Measurements from ENCODE around the gene ZNF205.
"Not testable (repeated sequence)": the region's sequence is repeated elsewhere in the genome, so short reads cannot be mapped to it uniquely, and the experiment has no call there.

The ZNF205 gene

DNA sequence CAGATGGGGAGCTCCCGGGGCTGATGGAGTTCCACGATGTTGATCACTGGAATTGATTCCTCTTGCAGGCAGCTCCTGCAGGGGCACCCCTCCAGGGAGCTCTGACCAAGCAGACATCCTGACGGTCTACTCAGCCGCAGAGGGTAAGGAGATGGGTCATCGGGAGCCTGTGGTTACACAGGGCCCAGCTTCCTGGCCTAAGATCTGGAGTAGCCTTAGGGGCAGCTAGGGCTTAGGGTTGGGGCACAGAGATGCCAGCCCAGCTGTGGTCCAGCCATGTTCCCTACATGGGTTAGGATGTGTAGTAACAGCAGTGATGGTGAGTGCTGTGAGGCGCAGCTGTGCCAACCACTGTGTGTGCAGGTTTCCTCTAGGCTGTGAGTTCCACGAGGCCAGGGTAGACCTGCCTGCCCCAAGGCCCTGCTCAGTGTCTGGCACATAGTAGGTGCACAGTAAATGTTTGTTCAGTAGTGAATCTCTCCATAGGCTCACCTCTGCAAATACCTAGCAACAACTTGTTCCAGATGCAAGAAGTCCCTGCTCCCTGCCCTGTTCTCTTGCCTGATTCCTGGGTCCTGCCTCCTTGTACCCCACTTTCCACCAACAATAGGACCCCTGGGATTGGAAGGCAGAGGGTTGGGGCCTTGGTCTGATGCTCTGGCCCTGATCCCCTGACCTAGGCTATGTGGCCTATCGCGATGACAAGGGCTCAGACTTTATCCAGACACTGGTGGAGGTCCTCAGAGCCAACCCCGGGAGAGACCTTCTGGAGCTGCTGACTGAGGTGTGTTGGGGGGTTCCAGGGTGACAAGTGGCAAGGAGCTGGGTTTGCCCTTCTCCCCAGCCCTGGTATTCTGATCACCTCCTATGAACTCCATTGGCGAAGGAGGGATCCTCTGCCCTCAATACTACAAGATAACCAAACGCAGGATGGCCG, 36.1 kb downstream of the ZNF205 start:
- DNase-seq (ENCODE audit: low spot score), result no peak

DNA sequence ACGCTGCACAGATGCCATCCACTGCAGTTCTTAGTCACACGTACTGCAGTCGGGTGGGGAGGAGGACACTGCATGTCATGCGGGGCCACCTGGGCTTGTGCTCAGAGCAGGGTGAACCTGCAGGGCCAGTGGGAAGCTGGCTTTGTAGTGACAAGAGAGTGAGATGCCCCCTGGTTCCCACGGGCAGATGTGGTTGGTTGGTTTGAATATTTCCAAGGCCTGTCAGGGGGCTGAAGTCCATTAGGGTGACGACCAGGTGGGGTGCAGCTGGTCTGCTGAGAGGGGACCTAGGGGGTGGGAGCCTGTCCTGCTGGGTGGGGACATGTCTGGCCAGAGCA, 36.8 kb downstream of the ZNF205 start:
- DNase-seq (ENCODE audit: low spot score), result no peak

DNA sequence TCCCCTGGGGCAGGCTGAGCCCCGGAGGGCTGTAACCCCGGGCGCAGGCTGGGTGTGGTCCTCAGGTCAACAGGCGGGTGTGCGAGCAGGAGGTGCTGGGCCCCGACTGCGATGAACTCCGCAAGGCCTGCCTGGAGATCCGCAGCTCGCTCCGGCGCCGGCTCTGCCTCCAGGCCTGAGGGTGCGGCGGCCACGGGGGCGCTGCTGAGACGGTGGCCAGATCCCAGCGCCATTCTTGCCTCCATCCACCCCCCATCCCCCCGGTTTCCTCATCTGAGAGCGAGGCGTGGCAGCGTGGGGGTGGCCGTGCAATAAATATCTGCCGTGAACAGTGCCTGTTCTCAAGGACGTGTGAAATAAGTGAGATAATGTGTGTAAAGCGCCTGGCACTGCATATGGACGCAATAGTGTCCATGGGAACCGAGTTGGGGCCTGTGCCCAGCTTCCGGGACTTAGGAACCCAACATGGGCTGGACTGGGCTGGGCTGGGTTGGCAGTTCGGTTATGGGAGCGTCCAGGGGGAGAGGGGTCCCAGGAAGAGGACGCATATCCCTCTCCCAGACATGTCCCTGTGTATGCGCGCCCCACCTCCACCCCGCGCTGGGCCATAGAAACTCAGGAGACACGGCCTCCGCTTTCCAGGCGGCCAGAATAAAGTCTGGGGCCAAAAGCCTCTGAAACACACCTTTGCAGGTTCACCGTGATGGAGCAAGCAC, 37.4 kb downstream of the ZNF205 start:
- DNase-seq (ENCODE audit: low spot score), result peak; percentile 87

DNA sequence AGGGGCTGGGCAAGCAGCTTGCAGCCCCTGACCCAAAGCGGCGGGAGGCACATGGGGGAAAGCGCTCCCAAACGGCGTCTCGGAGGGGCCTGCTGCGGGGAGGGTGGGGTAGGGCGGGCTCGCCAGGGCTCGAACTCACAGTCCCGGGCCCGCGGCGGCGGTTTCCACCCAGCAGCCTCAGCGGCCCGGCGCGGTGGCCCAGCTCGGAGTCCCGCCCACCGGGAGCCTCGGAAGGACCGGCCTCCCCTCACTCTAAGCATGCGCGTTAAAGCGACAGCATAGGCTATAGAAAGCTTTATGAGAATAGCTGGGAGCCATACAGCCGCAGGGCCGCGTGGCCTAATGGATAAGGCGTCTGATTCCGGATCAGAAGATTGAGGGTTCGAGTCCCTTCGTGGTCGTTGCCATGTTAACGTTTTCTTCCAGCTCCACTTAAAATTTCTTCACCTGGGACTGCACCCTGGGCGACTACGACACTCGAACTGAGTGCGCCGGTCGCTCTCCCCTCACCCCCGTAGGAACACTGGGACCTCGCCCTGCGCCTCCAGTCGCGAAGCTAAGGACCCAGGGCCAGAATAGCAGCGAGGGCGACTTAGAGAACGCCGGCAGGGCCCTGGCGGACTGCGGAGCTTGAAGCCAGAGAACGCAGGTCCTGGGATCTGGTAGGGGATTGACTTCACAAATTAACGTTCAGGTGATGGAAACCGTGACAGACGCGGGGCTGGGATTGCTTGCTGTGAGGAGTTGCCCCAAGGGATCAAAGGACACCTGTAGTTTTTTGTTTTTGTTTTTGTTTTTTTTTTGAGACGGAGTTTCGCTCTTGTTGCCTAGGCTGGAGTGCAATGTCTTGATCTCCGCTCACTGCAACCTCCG, 38.2 kb downstream of the ZNF205 start:
- DNase-seq (ENCODE audit: low spot score), result peak; percentile 99

DNA sequence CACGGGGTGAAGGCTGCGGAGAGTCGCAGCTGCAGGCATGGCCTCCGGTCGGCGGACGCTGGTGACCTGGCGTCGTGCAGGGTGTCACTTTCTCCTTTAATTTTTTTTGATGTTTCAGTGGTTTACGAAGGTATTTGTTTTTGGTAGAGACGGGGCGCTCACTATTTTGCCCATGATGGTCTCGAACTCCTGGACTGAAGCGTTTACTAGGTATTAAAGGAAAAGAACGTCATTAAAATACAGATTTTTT, 39.6 kb downstream of the ZNF205 start:
- DNase-seq (ENCODE audit: low spot score), result no peak

DNA sequence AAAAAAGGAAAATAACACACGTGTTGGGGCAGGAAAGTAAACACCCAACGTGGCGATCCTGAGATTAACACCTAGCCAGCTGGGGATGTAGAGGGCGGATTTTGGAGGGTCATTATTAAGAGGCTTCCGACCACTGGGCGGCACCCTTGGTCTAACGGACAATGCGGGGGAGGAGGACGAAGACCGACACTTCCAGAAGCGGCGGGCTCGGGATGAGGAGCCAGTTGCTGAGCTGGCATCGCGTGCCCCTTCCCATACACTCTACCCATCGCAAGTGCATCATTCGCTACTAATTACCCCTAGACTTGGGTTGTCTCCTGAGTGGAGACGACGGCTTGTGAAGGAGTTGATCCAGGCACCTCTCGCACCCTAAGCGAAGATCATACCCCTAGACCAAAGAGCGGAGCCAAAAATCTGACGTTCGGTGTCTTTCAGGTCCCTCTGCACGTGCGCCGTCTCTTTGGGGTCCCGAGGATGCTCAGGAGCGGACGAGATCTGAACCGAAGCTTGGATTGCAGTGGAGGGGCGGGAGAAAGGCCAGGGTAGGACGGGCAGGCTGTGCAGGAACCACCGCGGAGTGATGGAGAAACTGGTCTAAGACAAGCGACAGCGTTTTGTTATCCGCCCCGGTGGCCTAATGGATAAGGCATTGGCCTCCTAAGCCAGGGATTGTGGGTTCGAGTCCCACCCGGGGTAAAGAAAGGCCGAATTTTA, 40.0 kb downstream of the ZNF205 start:
- DNase-seq (ENCODE audit: low spot score), result peak; percentile 98

DNA sequence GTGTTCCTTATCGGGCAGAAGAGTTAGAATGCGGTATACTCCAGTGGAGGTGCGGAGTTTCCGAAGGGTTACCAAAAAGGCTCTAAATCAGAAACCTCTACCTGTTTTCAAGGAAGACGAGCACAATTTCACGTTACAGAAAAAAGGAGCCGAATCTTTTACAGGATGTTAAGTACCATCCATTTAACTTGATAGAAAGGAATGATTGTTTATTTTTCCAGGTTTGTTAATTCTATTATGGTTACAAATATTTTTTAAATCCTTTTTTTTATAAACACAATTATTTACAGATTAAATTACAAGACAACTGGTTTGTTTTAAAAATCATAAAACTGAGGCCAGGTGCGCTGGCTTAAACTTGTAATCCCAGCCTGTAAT, 40.6 kb downstream of the ZNF205 start:
- no peak for DNase-seq (ENCODE audit: low spot score)

DNA sequence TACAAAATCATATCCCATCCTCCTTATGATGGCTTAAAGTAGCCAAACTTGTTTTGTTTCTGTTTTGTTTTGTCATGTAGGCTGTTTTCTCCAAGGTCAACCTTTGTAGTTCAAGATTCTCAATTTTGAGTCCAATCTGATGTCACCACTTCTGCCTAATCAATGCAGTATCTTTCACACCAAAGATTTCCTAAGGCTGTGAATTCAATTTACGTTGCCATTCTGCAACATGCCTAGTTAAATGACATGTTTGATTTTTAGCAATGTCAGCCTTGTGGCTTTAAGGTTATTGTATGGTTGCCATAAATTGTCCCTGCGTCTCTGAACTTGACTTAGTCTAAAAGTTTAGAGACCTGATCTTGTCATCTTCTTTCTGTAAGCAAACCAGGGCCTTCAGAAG, 42.8 kb downstream of the ZNF205 start:
- DNase-seq (ENCODE audit: low spot score), result no peak

DNA sequence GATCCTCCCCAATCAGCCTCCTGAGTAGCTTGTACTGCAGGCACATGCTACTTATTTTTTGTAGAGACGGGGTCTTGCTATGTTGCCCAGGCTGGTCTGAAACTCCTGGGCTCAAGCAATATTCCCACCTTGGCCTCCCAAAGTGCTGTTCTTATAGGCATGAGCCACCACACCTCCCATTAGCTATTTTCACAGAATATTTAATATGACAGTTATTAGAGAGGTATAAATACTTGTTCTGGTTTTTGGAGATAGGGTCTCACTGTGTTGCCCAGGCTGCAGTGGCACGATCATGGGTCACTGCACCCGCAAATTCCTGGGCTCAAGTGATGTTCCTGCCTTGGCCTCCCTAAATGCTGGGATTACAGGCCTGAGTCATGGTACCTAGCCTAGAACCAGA, 43.6 kb downstream of the ZNF205 start:
- DNase-seq (ENCODE audit: low spot score), result no peak

DNA sequence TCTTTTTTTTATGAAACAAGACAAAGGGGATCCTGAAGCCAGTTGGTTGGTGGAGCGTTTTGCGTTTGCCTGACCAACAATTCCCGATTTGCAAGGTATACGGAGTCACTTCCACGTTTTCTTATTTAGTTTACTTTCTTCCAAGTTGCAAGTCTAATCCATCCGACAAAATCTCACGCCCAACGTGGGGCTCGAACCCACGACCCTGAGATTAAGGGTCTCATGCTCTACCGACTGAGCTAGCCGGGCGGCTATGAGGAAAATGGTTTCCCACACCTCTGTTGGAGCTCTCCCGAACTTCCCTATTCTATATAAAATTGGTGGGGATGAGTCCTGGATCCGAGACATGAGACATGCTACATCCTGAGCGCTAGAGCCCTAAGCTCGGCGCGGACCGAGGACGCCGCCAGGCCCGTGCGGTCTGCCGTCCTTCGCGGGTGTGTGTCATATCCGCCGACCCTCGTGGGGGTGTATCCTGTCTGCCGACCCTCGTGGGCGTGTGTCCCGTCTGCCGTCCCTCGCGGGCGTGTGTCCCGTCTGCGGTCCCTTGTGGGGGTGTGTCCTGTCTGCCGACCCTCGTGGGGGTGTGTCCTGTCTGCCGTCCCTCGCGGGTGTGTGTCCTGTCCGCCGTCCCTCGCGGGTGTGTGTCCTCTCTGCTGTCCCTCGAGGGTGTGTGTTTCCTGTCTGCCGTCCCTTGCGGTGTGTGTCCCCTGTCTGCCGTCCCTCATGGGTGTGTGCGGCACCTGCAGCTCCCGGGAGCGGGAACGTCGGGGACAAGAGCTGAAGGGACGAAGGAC, 45.0 kb downstream of the ZNF205 start:
- peak; percentile 88 for DNase-seq (ENCODE audit: low spot score)

DNA sequence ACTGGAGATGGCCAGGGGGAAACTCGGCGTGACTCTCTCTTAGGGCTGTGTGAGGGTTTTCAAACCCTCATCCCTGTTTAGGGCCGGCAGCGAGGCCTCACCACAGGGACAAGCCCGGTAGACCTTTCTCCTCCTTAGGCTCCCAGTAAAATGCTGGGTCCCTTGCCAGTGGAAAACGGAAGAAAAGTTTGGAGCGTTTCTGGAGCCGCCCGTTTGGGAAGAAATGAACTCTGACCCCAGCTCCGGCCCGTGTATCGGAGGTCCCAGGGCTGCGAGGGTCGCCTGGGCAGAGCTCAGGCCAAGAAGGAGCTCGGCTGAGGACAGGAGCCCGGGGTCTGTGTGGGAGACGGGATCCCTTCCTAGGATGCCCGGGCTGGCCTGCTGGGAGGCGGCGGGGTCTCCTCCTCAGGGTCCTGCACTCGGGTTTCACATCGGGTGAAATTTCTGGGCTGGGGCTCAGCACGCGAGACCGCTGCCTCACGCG, 45.7 kb downstream of the ZNF205 start:
- DNase-seq (ENCODE audit: low spot score), result no peak

DNA sequence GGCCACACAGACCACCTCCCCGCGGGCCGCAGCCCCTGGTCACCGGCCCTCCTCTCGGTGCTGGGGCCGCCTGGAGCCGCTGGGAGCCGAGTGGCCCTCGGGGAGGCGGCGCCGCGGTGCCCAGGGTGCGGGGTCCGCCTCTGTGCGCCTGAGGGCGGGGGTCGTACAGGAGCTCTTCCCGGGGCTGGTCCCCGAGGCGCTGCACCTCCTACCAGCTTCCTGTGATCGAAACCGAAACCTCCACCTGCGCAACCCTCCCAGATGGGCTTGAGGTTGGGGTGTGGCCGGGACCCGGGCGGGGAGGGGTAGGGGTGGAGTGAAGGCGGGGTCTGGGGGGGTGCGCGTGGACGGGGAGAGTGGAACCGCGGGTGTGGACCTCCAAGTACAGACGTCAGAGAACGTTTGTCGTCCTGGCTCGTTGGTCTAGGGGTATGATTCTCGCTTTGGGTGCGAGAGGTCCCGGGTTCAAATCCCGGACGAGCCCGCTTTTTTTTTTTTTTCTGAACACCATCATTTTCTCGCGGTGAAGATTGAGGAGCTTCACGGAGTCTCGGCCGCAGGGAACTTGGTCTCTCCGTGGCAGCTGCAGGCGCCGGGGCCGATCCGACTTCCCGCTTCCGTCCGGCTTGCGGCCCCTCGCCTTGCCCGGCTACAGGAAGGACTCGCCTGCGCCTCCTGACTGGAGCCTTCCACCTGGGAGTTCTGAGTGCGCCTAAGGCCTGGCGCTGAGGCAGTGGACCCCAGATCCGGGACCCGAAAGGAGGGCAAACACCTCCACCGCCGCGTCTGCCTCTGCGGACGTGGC, 46.3 kb downstream of the ZNF205 start:
- DNase-seq (ENCODE audit: low spot score), result peak; percentile 88

DNA sequence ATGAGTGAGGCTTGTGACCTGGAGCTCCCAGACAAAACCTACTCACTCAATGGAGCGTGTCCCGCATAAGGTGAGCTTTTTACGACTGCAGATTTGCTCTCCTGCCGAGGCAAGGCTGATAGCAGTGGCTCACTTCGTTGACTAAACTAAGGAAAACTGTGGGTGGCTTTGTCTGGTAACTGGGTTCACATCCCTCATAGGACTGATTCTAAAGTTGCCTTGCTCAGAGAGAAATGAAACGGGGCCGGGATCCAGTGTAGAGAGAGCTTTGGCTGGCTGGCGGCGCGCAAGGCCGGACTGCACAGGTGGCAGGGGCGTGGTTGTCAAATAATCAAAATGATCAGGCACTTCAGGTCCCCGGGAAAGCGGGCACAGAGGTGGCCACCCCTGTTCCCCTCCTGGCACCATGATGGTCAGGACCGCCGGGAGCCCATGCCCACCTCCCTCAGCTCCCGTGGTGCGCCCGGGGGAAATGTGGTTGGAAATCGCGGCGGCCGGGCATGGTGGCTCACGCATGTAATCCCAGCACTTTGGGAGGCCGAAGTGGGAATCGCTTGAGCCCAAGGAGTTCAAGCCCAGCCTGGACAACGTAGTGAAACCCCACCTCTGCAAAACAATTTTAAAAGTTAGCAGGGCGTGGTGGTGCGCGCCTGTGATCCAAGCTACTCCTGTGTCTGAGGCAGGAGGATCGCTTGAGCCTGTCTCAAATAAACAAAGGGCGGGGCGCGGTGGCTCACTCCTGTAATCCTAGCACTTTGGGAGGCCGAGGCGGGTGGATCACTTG, 49.0 kb downstream of the ZNF205 start:
- no peak for DNase-seq (ENCODE audit: low spot score)

DNA sequence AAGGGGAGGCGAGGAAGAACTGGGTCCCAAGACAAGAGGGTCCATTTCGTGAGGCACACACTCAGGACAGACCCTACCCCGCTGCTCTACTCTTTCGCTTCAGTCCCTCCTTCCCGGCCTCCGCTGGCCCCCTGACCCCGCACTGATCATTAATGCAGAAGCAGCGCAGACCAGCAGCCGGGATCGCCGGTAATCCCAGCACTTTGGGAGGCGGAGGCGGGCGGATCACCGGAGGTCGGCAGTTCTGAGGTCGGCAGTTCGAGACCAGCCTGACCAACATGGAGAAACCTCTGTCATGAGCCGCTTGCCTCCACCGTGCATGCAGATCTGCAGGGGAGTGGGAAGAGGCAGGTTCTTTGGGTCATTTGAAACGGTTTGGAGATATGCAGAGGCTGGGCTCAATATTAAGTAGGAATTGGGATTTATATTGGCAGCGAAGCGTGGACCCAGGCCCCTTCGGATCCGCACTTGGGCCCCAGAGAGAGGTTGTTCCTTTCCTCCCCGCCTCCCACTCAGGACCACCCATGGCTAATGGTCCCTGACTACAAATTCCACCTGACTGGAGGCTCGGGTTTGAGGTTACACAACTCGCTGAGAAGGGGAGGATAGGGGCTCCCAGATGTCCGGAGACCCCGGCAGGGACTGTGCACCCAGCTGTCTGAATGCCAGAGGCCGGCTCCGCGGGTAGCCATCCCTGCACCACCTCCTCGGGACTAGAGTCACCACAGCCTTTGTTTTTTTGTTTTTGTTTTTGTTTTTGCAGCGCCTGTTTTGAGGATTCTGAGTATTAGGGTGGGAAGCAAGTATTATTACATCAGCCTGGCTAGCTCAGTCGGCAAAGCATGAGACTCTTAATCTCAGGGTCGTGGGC, 52.0 kb downstream of the ZNF205 start:
- DNase-seq (ENCODE audit: low spot score), result peak; percentile 42

DNA sequence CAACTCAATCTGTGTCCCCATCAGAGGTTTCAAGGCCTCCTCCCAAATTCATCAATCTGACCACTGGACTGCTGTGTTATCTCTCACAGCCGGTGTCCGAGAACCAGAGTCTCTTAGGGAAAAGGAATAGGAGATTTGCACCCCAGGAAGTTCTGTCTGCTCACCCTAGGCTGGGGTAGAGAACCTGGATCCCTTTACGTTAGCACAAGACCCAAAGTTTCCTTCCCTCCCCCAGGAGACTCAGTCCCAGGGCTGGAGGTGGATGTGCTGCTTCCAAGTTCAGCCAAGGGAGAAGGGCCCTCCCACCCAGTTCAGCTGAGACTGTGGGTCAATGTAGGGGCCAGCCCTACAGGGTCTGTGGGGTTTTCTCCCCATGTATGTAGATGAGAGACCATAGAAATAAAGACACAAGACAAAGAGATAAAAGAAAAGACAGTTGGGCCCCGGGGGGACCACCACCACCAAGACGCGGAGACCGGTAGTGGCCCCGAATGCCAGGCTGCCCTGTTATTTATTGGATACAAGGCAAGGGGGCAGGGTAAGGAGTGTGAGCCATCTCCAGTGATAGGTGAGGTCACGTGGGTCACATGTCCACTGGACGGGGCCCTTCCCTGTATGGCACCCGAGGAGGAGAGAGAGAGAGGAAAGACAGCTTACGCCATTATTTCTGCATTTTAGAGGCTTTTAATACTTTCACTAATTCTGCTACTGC, 52.9 kb downstream of the ZNF205 start:
- no peak for DNase-seq (ENCODE audit: low spot score)

DNA sequence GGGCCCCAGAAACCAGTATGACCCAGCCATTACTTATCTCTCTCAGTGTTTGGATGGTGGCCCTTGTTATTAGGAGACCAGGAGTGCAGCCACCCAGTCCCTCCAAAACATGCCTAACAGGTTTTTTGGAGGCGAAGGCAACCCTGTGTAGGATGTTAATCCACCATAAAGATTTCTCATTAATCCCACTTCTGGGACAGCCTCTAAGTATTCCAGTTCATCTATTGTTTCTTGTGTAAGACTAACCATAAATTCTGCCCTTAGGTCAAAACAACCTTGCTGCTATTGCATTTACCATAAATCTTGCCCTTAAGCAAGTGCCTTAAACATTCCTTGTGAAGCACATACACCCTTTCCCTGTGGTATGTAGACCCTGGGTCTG, 54.1 kb downstream of the ZNF205 start:
- no peak for DNase-seq (ENCODE audit: low spot score)

DNA sequence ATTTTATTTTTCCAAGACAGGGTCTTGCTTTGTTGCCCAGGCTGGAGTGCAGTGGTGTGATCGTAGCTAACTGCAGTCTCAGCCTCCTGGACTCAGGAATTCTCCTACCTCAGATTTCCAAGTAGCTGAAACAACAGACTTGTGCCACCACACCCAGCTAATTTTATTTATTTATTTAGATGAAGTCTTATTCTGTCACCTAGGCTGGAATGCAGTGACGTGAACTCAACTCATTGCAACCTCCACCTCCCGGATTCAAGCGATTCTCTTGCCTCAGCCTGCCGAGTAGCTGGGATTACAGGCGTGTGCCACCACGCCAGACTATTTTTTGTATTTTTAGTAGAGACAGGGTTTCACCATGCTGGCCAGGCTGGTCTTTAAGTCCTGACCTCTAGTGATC, 56.3 kb downstream of the ZNF205 start:
- not testable (repeated sequence) for DNase-seq (ENCODE audit: low spot score)

Data from ecto neural progenitor cell (in vitro differentiated cells).